A673 (cell line): Measurements from ENCODE around the gene AFF2.

ENCODE experiments used
- EZH2 ChIP-seq: fragments of 200-600 bp; sonication (generic); IDR thresholded peaks from 2 replicates; pipeline ENCODE4 v1.6.1; 2017; ENCODE audit warnings: borderline replicate concordance, low read depth, mild to moderate bottlenecking, mixed read lengths, antibody characterized with exemption, low read length; ENCODE audit not compliant: poor library complexity, severe bottlenecking
- TF ChIP-seq, protein P1 (sequence below): fragments of 300-800, 200-600 bp; sonication (generic); conservative IDR thresholded peaks from 2 replicates; pipeline ENCODE4 v1.5.1; 2017; ENCODE audit warnings: low read depth, mild to moderate bottlenecking, antibody characterized with exemption, low read length, moderate library complexity, mixed read lengths

DNA sequence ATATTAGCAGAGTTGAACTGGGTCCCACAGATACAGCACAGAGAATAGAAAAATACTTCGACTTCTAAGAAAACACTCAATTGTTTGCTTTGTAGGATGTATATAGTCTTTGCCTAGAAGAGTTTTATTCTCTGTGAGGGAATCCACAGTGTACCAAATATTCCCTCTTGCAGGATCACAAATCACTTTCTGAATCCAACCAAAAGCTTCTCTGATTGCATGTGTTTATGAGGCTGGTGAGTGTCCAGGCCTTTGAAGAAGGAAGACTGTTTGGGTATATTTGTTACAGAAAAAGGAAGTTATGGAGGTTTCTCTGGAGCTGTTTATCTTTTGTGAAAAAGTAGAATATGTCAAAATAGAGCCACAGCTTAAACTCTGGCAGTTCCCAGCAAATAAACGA lies 423.2 kb downstream of the AFF2 start:
- TF ChIP-seq, protein P1, sequence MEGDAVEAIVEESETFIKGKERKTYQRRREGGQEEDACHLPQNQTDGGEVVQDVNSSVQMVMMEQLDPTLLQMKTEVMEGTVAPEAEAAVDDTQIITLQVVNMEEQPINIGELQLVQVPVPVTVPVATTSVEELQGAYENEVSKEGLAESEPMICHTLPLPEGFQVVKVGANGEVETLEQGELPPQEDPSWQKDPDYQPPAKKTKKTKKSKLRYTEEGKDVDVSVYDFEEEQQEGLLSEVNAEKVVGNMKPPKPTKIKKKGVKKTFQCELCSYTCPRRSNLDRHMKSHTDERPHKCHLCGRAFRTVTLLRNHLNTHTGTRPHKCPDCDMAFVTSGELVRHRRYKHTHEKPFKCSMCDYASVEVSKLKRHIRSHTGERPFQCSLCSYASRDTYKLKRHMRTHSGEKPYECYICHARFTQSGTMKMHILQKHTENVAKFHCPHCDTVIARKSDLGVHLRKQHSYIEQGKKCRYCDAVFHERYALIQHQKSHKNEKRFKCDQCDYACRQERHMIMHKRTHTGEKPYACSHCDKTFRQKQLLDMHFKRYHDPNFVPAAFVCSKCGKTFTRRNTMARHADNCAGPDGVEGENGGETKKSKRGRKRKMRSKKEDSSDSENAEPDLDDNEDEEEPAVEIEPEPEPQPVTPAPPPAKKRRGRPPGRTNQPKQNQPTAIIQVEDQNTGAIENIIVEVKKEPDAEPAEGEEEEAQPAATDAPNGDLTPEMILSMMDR, result no peak
- no peak for TF ChIP-seq EZH2
